ENCODE results near the gene SCARB1.

Gene SCARB1

DNA sequence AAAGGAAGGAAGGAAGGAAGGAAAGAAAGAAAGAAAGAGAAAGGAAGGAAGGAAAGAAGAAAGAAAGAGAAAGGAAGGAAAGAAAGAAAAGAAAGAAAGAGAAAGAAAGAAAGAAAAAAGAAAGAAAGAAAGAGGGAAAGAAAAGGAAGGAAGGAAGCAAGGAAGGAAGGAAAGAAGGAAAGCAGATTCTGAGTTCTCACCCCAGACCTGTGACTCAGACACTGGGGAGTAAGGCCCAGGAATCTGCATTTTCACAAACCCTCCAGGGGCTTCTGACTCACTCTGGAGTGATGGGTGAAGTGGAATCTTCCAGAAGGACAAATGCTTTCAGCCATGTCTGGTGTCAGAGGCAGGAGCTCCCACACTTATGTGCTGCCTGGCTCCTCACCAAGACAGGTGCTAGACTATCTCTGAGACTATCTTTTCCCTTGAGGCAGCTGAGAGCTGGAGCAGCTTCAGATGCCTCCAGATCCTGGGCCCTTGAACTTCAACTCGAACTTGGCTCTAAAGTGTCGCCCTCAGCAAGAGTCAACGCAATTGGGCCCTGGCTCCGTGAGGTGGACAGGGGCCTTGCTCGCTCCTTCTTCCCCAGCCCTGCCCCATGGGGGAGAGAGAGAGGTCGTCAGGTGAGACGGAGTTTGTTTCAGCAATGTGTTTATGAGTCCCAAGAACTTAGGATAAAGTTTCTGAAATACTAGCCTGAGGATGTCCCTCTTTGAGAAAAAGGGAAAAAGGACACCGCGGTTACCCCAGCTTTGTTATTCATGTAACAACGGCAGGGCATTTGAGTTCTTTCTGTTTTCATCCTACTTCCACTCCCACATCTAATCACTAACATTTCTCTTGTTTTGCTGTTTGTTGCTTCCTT lies 19.8 kb upstream of the SCARB1 start:
- DNase-seq: no peak

DNA sequence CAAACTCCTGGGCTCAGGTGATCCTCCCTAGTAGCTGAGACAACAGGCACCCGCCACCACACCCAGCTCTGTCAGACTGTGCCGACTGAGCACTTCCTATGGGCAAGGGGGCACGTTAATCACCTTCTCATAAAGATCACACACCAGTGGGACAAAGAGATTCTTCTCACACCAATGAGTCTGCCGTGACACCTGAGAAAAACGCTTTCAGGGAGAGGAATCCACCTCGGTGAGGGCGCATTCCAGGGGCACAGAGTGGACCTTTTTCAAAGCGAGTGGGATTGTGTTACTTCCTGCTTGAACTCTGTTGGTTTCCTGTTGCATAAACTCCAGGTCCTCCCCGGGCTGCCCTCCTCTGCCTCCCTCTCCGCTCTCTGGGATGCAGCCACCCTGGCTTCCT lies 17.5 kb upstream of the SCARB1 start:
- DNase-seq: no peak

DNA sequence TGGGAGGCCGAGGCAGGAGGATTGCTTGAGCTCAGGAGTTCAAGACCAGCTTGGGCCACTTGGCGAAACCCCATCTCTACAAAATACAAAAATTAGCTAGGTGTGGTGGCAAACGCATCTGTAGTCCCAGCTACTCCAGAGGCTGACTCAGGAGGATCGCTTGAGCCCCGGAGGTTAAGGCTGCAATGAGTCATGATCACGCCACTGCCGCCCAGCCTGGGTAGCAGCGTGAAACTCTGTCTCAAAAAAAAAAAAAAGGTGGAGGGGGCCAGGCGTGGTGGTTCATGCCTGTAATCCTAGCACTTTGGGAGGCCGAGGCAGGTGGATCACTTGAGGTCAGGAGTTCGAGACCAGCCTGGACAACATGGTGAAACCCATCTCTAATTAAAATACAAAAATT lies 16.7 kb upstream of the SCARB1 start:
- peak; percentile 34 for DNase-seq

DNA sequence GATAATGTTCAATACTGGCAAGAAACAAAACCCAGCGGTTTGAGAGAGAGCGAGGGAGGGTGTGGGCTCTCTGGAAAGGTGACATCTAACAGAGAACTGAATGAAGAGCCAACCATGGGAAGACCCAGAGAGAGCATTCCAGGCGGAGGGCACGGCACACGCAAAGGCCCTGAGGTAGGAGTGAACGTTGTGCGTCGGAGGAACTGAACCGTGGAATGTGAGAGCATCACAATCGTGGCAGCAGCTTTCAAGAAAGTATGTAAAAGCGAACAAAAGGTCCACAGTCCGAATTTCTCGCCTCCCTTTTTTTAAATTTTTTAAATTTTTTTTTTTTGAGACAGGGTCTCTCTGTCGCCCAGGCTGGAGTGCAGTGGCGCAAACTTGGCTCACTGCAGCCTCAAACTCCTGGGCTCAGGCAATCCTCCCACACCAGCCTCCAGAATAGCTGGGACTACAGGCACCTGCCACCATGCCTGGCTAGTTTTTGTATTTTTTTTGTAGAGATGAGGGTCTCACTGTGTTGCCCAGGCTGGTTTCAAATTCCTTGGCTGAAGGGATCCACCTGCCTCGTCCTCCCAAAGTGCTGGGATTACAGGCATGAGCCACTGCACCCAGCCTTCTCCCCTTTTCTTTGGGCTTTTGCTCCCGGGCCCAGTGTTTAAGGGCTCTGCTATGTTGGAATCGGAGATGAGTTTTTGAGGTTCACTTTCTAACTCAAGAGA lies 15.3 kb upstream of the SCARB1 start:
- no peak for DNase-seq

DNA sequence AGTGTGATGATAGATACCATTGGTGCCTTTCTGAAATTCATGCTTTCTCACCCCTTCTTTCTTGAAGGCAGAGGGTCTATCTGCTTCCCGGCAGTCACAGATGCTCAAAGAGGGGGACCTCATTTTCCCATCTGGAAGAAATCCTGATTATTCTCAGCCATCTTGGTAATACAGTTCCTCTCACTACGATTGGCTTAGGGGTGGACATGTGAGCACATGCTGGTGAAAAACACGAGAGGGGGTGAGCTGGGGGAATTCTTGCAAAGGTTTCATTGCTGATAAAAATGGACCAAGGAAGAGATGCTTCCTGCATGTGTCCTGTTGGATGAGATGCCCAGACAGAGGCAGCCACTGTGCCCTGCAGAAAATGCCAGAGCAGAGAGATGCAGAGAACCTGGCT lies 13.8 kb upstream of the SCARB1 start:
- no peak for DNase-seq

DNA sequence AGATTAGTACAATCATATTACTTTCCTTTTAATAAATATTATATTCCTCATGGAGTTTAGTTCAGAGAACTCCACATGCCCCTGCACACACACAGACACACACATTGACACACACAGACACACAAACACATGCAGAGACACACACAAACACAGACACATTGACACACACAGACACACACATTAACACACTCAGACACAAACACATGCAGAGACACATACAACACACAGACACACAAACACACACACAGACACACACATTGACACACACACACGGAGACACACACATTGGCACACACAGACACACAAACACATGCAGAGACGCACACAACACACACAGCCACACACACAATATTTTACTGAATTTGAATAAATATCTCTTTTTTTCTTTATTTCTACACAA lies 12.5 kb upstream of the SCARB1 start:
- no peak for DNase-seq

DNA sequence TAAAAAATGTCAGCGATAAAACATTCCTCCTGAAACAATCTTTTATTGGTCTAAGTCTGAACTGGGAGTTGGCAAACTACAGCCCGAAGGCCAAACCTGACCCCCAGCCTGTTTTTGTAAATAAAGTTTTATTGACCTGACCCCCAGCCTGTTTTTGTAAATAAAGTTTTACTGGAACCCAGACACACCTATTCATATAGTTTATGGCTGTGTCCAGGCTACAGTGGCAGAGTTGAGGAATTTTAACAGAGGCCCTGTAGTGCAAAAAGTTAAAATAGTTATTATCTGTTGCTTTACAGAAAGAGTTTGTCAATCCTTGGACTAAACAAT lies 12.1 kb upstream of the SCARB1 start:
- DNase-seq: no peak

DNA sequence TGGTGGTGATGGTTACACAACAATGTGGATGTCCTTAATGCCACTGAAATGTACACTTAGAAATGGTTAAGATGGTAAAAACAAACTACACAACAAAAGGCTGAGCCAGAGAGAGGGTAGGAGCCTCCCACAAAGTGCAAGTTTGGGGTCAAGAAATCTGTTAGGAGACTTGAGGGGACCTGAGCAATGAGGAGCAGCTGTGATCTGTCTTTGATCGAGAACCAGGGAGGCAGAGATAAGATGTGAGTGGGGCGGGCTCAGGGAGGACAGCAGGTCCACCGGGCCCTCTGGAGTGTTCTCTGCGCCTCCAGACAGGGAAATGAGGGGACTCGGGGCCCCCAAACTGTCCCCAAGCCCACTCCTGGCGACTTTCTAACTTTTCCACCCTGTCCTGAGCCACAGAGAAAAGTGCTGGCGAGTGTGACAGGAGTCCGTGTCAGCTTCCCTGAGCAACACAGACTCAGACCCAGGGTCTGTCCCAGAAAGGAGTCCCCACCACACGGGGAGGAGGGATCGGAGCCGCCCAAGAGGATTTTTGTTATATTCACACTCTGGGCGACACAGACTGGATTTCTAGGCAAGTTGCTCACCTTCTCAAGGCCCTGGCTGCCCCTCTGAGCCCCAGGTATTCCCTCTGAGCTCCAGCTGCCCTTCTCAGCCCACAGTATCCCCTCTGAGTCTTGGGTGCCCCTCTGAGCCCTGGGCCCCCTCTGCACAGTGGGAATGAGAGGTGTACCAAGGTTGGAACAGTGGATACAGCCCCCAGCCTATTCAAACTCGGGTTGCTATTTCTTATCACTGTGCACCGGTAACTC lies 11.5 kb upstream of the SCARB1 start:
- no peak for DNase-seq

DNA sequence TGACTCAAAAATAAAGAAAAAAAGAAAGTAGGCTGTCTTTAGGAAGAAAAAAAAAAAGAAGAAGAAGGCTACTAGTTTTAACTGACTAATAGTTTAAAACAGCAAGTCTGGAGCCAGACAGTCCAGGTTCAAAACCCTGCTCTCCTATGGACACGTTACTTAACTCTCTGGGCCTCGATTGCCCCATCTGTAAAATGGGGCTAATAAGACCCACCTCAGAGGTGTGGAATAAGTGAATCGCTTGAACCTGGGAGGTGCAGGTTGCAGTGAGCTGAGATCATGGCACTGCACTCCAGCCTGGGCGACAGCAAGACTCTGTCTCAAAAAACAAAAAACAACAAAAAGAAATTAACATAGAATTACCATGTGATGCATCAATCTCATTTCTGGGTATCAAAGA lies 10.5 kb upstream of the SCARB1 start:
- DNase-seq: no peak

DNA sequence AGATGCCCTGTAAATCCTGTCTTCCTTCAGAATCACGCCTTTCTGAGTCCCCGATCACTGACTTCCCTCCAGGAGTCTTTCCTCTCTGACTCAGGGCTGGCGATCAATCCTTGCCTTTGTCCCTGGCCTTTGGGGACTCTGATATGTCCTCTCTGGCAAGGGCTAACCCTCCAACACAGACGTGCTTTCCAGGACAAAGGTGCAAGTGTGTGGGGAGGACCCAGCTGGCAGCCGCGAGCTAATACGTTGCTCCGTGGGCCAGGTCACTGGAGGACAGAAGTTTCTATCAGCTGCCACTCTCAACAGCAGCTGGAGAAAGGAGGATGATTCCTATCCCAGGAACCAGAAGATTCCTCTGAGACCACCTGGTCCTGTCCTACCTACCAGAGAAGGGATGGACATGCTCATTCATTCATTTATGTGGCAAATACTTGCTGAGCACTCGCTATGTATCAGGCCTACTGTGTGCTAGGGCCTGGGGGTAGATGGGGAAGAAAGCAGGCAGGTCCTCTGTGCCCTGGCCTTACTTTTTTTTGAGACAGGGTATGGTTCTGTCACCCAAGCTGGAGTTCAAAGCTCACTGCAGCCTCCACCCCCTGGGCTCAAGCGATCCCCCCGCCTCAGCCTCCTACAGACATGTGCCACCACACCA lies 8.5 kb upstream of the SCARB1 start:
- DNase-seq: no peak

DNA sequence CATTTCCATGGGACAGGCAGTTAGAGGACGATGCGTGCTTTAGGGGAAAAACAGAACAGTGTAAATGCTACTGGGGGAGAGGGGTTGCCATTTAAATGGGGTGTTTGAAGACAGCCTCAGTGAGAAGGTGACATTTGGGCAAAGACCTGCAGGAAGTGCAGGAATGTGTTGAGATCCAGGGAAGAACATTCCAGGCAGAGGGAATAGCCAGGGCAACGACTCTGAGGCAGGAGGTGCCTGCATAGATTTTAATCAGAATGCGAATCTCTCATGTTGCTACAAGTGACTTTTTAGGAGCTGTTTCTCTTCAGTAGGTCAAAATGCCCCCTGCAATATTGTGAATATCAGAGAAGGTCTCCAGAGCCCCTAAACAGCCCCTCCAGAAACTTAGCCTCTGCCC lies 7.6 kb upstream of the SCARB1 start:
- DNase-seq: no peak

DNA sequence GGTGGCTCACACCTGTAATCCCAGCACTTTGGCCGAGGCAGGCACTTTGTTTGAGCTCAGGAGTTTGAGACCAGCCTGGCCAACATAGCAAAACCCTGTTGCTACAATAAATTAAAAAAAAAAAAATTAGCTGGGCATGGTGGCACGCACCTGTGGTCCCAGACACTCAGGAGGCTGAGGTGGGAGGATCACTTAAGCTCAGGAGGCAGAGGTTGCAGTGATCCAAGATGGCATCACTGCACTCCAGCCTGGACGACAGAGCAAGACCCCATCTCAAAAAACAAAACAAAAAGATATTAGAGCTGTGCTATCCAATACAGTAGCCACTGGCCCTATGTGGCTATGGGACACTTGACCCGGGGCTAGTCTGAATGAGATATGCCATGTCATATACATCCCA lies 6.9 kb upstream of the SCARB1 start:
- DNase-seq: no peak

DNA sequence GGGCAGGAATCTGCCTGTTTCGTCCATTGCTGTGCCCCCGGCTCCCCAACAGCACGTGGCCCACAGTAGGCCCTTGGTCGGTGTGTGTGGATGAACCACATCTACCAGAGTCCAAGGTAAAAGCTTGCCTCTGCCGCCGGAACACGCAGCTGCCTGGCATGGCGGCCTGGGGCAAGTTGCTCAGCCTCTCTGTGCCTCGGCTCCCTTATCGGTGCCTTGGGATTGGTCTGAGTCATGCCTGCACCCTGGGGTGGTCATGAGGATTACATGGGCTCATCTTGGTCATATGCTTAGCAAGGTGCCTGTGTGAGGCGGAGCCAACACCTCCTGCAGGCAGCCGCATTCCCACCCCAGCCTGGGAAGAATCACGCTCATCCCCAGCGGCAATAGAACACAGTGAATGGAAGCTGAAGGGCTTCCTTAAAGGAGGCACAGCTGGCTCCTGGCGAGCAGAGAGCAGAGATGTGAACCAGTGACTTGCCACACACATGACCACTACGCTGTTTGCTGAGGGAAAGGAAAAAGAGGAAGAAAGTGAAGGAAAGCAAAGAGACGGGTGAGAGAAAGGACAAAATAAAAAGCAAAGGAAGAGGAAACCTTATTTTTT lies 5.5 kb upstream of the SCARB1 start:
- DNase-seq: no peak

DNA sequence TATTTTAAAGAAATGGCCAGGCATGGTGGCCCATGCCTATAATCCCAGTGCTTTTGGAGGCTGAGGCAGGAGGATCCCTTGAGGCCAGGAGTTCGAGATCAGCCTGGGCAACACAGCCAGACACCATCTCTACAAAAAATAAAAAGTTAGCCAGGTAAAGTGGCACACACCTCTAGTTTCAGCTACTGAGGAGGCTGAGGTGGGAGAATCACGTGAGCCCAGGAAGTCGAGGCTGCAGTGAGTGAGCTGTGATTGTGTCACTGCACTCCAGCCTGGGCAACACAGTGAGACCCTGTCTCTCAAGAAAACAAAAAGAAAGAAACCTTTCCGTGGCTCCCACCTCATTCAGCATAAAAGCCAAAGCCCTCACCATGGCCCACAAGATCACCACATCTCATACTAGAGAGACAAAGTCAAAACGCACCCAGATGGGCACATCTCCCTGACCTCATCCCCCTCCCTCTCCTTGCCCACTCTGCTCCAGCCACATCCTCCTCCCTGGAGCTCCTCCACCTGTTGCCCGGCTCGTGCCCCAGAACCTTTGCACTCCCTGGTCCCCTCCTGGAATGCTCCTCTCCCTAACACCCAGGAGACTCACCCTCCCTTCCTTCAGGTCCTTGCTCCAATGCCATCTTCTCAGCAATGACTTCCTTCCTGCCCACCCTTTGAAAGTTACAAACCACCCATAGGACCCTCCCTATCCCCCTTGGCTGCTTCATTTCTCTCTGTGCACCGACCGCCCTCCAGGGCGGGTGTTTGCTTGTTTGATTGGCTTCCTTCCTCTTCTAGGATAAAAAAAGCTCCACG lies 4.8 kb upstream of the SCARB1 start:
- no peak for DNase-seq

DNA sequence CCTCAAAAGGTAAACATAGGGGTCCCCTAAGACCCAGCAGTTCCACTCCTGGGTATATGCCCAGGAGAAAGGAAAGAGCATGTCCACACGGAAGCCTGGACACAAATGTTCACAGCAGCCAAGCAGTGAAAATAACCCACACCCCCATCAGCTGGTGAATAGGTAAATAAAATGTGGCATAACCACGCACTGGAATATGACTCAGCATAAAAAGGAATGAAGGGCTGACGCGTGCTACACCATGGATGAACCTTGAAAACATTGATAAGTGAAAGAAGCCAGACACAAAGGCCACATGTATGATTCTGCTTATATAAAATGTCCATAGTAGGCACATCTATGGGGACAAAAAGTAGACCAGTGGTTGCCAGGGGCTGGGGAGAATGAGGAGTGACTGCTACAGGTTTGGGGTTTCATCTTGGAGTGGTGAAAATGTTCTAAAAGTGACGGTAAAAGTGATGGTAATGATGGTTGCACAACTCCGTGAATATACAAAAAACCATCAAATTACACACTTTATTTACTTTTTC lies 3.8 kb upstream of the SCARB1 start:
- DNase-seq: no peak

DNA sequence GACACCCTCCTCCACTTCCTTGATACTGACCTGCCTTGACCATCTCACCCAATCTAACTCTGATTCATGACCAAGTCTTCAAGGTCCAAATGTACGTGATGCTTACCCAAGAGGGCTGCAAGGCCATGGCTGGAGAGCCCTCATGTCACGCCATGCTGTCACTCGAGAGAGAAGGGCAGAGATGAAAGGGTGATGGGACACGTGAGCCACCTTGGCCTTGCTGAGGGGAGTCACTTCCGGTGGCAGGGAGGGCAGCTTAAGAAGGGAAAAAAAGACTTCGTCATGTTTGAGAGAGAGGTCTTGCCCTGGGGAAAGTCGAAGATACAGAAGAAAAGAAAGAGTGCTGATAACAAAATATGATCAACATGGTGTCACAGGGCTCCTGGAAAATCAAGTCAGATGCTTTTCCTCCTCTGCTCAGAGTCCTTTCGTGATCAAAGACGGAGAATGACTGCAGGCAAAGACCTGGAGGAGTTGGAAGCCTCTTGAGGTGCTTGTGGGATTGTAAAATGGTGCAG lies 3.3 kb upstream of the SCARB1 start:
- DNase-seq: no peak

DNA sequence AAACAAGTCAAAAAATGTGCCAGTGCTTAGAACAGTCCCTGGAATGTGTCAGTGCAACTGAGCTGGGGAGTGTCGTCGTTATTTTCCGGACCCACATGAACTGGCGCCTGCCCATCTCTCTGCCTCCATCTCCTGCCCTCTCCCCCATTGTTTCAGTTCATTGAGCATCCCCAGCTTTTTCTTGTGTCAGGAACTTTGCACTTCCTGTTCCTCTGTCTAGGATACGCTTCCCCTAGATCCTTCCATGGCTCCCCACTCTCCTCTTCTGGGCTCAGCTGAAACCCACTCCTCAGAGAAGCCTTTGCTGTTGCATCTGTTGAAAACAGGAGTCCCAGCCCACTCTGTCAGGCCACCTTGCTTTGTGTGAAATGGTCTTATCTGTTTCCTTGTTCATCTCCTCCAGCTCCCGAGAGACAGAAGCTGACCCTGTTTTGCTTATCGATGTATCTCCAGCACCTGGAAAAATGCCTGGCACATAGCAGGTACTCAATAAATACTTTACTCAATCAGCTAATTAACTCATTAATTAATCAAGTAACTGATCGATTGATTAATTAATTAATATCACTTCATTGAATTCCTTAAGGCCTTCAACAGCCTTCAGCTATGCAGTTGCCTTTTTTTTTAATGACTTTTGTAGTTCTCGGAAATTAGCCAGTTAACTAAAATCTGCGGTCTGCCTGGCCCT lies 2.7 kb upstream of the SCARB1 start:
- no peak for DNase-seq

DNA sequence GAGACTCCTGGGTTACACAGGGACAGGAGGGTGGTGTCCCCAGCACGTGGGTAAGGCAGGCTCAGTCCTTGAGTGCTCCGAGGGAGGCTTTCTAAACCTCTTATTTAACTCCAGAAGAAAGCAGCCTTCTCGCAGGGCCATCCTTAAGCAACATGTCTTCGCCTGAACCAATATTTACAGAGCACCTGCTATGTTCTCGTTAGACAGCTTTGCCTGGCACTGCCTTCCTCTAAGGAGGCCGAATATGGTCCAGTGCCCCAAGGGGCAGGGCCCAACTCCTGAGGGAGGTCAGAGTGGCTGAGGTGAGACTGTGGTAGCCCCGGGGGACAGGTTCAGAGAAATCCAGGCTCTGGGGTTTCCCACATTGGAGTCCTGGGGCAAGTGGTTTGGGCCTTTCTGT lies 2.1 kb upstream of the SCARB1 start:
- no peak for DNase-seq

DNA sequence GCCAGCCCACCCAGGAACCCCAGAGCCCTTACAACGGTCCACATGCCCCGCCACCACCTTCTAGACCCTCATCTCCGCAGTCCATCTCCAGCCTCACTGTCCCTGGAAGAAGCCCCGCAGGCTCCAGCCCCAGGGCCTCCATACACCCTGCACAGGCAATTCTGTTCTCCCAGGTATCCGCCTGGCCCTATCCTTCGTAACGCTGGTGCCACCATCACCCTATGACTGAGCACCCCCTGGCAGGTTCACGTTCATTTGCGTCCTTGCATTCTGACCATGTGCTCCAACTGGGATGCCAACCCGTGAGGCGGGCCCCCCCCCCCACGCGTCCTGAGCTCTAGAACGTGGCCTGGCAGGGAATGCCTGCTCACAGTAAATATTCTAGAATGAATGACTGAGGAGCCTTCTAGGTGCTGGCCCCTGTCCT lies 675 bp upstream of the SCARB1 start:
- DNase-seq: no peak

DNA sequence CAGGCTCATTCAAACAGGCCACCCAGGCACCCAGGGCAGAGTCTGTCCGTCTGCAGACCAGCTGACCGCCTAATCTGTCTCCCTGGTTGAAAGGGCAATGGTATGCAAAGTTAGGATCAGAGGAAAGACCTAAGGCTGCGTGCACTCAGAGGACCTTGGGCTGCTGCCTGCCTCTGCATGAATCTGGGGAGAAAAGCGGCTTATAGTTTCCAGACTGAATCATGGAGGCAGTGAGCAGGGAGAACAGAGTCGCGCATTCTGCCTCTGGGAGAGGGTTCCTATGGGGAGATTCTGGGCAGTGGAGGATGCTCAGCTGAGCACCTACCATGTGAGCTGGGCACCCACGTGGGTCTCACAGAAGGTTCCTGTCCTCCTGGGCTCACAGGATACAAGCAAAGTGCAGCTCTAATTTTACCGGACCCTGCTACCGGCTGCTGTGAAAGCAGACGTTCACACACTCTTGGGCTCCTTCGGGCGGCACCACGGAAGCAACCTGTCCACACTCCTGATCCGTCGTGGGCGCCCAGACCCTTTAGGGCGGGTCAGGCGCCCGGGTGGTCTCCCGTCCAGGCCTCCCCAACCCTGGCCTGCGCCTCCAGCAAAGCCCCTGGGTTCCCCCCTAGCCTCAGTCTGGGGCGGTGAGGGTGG lies 772 bp downstream of the SCARB1 start:
- DNase-seq: peak; percentile 43

Data from activated CD4-positive, alpha-beta T cell treated with anti-CD3 and anti-CD28 coated beads, Interleukin-10, Interleukin-2, amounts not matched to agents 100 ng/mL and 50 ng/mL, durations not matched to agents 16 hours and 8 hours (primary cell).